Uterus (tissue), 2 donors: ENCODE results near the gene BTBD6.

Experiments
- POLR2A ChIP-seq, 2 donors: fragments of 450-650 bp; IDR thresholded peaks; one replicate each; pipeline ENCODE4 v1.6.1; 2016; ENCODE audit warnings: antibody characterized with exemption in 2 of 2, mild to moderate bottlenecking in 1 of 2, moderate library complexity in 1 of 2
- TF ChIP-seq, protein P1 (sequence below), 4 experiments: fragments of 200-600 bp in 2 of 4; fragments of 450-650 bp in 2 of 4; sonication (generic) in 2 of 4; IDR thresholded peaks; one replicate each; pipeline ENCODE4 v1.5.1; 2016 to 2019; ENCODE audit warnings: antibody characterized with exemption in 4 of 4, mild to moderate bottlenecking in 2 of 4, moderate library complexity in 1 of 4

DNA sequence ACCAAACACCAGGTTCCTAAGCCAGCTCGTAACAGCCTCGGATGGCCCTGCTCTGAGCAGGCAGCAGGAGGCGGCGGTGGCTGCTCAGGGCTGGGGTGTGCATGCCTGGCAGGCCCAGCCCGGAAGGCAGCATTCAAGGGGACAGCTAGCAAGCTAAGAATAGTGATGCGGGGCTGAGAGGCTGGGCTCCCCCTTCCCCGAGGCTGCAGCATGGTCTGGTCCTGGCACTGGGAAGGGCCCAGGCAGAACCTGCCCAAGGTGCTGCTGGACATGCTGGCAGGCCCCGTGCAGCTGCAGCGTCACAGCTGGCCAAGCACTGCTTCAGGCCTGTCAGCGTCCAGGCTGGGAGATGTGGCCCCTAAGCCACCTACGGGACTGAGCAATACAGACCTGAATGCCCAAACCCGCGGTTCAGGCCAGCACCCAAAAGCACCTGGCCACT, 40.9 kb upstream of the BTBD6 start:
- TF ChIP-seq, protein P1, sequence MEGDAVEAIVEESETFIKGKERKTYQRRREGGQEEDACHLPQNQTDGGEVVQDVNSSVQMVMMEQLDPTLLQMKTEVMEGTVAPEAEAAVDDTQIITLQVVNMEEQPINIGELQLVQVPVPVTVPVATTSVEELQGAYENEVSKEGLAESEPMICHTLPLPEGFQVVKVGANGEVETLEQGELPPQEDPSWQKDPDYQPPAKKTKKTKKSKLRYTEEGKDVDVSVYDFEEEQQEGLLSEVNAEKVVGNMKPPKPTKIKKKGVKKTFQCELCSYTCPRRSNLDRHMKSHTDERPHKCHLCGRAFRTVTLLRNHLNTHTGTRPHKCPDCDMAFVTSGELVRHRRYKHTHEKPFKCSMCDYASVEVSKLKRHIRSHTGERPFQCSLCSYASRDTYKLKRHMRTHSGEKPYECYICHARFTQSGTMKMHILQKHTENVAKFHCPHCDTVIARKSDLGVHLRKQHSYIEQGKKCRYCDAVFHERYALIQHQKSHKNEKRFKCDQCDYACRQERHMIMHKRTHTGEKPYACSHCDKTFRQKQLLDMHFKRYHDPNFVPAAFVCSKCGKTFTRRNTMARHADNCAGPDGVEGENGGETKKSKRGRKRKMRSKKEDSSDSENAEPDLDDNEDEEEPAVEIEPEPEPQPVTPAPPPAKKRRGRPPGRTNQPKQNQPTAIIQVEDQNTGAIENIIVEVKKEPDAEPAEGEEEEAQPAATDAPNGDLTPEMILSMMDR (IDR thresholded peaks at IDR 0.05): no peak
- no peak for TF ChIP-seq POLR2A (IDR thresholded peaks at IDR 0.05)
